Measurements from ENCODE around the gene ZNF576.
"Not testable (repeated sequence)": the region's sequence is repeated elsewhere in the genome, so short reads cannot be mapped to it uniquely, and the experiment has no call there.

Gene ZNF576

GRCh38 chr19:43584484-43584883, 11.9 kb upstream of the ZNF576 start:
- DNase-seq: no peak
- Mint-ChIP-seq H3K27me3 (peaks cover 6% of the 10 kb centered on the region), H3K27ac (no peak overlapping the region), H3K4me1 (peaks cover 20% of the 10 kb centered on the region), H3K4me3 (no peak overlapping the region), H3K9me3 (no peaks in the 10 kb centered on the region), H3K36me3 (peaks cover under 1% of the 10 kb centered on the region)
- CTCF ChIA-PET: interaction anchor here (1.1 to 6.4 kb wide), 4 partner anchors 11 to 225 kb away, joined by 3 to 40 read pairs (median 4); partner anchors contain the start of genes IRGQ and ZNF576

GRCh38 chr19:43586346-43586745, 10.0 kb upstream of the ZNF576 start:
- no peak for DNase-seq
- peaks cover 27% of the 10 kb centered on the region for H3K4me1 Mint-ChIP-seq
- H3K27ac Mint-ChIP-seq: no peak overlapping the region
- no peaks in the 10 kb centered on the region for H3K27me3 Mint-ChIP-seq
- peaks cover 10% of the 10 kb centered on the region for H3K36me3 Mint-ChIP-seq
- H3K9me3 Mint-ChIP-seq: no peaks in the 10 kb centered on the region
- no peak overlapping the region for H3K4me3 Mint-ChIP-seq
- CTCF ChIA-PET: interaction anchor here (1.3 kb wide), 1 partner anchor 32 kb away, joined by 3 read pairs; no protein-coding TSS in a partner anchor

GRCh38 chr19:43587029-43587428, 9.4 kb upstream of the ZNF576 start:
- not testable (repeated sequence) for H3K27ac Mint-ChIP-seq, H3K4me3 Mint-ChIP-seq, H3K36me3 Mint-ChIP-seq, DNase-seq, H3K27me3 Mint-ChIP-seq, H3K9me3 Mint-ChIP-seq
- H3K4me1 Mint-ChIP-seq: peaks cover 25% of the 10 kb centered on the region
- CTCF ChIA-PET: interaction anchor here (1.3 kb wide), 1 partner anchor 33 kb away, joined by 3 read pairs; no protein-coding TSS in a partner anchor

GRCh38 chr19:43589277-43589676, 7.1 kb upstream of the ZNF576 start:
- Mint-ChIP-seq H3K36me3 (peaks cover 19% of the 10 kb centered on the region), H3K27ac (no peak overlapping the region)

GRCh38 chr19:43589678-43590077, 6.7 kb upstream of the ZNF576 start:
- no peaks in the 10 kb centered on the region for H3K27me3 Mint-ChIP-seq
- peaks cover 28% of the 10 kb centered on the region for H3K4me1 Mint-ChIP-seq
- peaks cover 19% of the 10 kb centered on the region for H3K36me3 Mint-ChIP-seq
- no peak for DNase-seq
- no peaks in the 10 kb centered on the region for H3K9me3 Mint-ChIP-seq
- H3K4me3 Mint-ChIP-seq: no peak overlapping the region
- H3K27ac Mint-ChIP-seq: no peak overlapping the region
- CTCF ChIA-PET: interaction anchor here (1.3 to 2.7 kb wide), 2 partner anchors 34 to 54 kb away, joined by 3 to 10 read pairs; no protein-coding TSS in a partner anchor

More at GRCh38 chr19:43589277-43589676, 7.1 kb upstream of the ZNF576 start:
- peaks cover 30% of the 10 kb centered on the region for H3K4me1 Mint-ChIP-seq
- H3K27me3 Mint-ChIP-seq: no peaks in the 10 kb centered on the region
- no peaks in the 10 kb centered on the region for H3K9me3 Mint-ChIP-seq
- CTCF ChIA-PET: interaction anchor here (0.7 to 2.7 kb wide), 3 partner anchors 34 to 157 kb away, joined by 3 to 10 read pairs (median 4); no protein-coding TSS in a partner anchor
- no peak overlapping the region for H3K4me3 Mint-ChIP-seq
- DNase-seq: no peak

GRCh38 chr19:43591904-43592772, 4.3 kb upstream of the ZNF576 start:
- Mint-ChIP-seq H3K36me3 (peaks cover 26% of the 10 kb centered on the region), H3K4me1 (peaks cover 40% of the 10 kb centered on the region), H3K9me3 (no peaks in the 10 kb centered on the region), H3K4me3 (no peak overlapping the region), H3K27ac (no peak overlapping the region), H3K27me3 (peaks cover 5% of the 10 kb centered on the region)
- no peak for DNase-seq
- CTCF ChIA-PET: interaction anchor here (5.6 kb wide), 1 partner anchor 38 kb away, joined by 129 read pairs; no protein-coding TSS in a partner anchor

GRCh38 chr19:43592800-43593350, 3.5 kb upstream of the ZNF576 start:
- no peak for DNase-seq
- peaks cover 5% of the 10 kb centered on the region for H3K27me3 Mint-ChIP-seq
- no peak overlapping the region for H3K27ac Mint-ChIP-seq
- H3K4me1 Mint-ChIP-seq: peaks cover 47% of the 10 kb centered on the region
- CTCF ChIA-PET: interaction anchor here (2.4 to 5.6 kb wide), 3 partner anchors 32 to 73 kb away, joined by 9 to 129 read pairs (median 24); no protein-coding TSS in a partner anchor
- no peak overlapping the region for H3K4me3 Mint-ChIP-seq
- no peaks in the 10 kb centered on the region for H3K9me3 Mint-ChIP-seq
- peaks cover 29% of the 10 kb centered on the region for H3K36me3 Mint-ChIP-seq

GRCh38 chr19:43594081-43594697, 2.2 kb upstream of the ZNF576 start:
- CTCF ChIA-PET: interaction anchor here (0.6 to 5.6 kb wide), 34 partner anchors 9 to 191 kb away, joined by 3 to 129 read pairs (median 5); partner anchors contain the start of genes KCNN4, PINLYP, PLAUR and XRCC1
- no peak for DNase-seq
- Mint-ChIP-seq H3K4me1 (peaks cover 58% of the 10 kb centered on the region), H3K36me3 (peaks cover 33% of the 10 kb centered on the region), H3K27me3 (peaks cover 5% of the 10 kb centered on the region), H3K4me3 (peak overlapping the region; percentile 55), H3K9me3 (no peaks in the 10 kb centered on the region), H3K27ac (no peak overlapping the region)

- no peaks in the 10 kb centered on the region for H3K9me3 Mint-ChIP-seq
- CTCF ChIA-PET: interaction anchor here (0.6 to 5.6 kb wide), 36 partner anchors 9 to 190 kb away, joined by 3 to 129 read pairs (median 4); partner anchors contain the start of genes KCNN4, PINLYP, PLAUR and SMG9
- H3K4me3 Mint-ChIP-seq: peak overlapping the region; percentile 90
- peak; percentile 83 for DNase-seq
- peaks cover 32% of the 10 kb centered on the region for H3K36me3 Mint-ChIP-seq
- H3K27ac Mint-ChIP-seq: peak overlapping the region; percentile 98
- H3K27me3 Mint-ChIP-seq: peaks cover 5% of the 10 kb centered on the region
- H3K4me1 Mint-ChIP-seq: peaks cover 52% of the 10 kb centered on the region
These were observed 1.4 kb upstream of the ZNF576 start for GRCh38 chr19:43594710-43595604.

GRCh38 chr19:43595605-43595998, 793 bp upstream of the ZNF576 start:
- CTCF ChIA-PET: interaction anchor here (1.2 to 5.6 kb wide), 11 partner anchors 13 to 157 kb away, joined by 3 to 129 read pairs (median 14); partner anchors contain the start of genes PINLYP, XRCC1 and ZNF575
- H3K27me3 Mint-ChIP-seq: peaks cover 5% of the 10 kb centered on the region
- no peak for DNase-seq
- H3K4me1 Mint-ChIP-seq: peaks cover 47% of the 10 kb centered on the region
- peak overlapping the region; percentile 98 for H3K27ac Mint-ChIP-seq
- peak overlapping the region; percentile 90 for H3K4me3 Mint-ChIP-seq
- peaks cover 33% of the 10 kb centered on the region for H3K36me3 Mint-ChIP-seq
- H3K9me3 Mint-ChIP-seq: no peaks in the 10 kb centered on the region

GRCh38 chr19:43596842-43597461, 557 bp downstream of the ZNF576 start:
- peaks cover 5% of the 10 kb centered on the region for H3K27me3 Mint-ChIP-seq
- CTCF ChIA-PET: interaction anchor here (1.0 to 5.6 kb wide), 7 partner anchors 10 to 77 kb away, joined by 3 to 129 read pairs (median 20); partner anchors contain the start of genes PINLYP and XRCC1

GRCh38 chr19:43597876-43598275, 1.5 kb downstream of the ZNF576 start:
- Mint-ChIP-seq H3K4me1 (peaks cover 43% of the 10 kb centered on the region), H3K4me3 (peak overlapping the region; percentile 90), H3K27ac (peak overlapping the region; percentile 98), H3K27me3 (peaks cover 5% of the 10 kb centered on the region), H3K9me3 (no peaks in the 10 kb centered on the region), H3K36me3 (peaks cover 31% of the 10 kb centered on the region)
- CTCF ChIA-PET: interaction anchor here (1.0 to 5.6 kb wide), 3 partner anchors 9 to 78 kb away, joined by 3 to 129 read pairs (median 11); no protein-coding TSS in a partner anchor
- no peak for DNase-seq

More at GRCh38 chr19:43596842-43597461, 557 bp downstream of the ZNF576 start:
- H3K4me1 Mint-ChIP-seq: peaks cover 43% of the 10 kb centered on the region
- H3K36me3 Mint-ChIP-seq: peaks cover 31% of the 10 kb centered on the region
- H3K9me3 Mint-ChIP-seq: no peaks in the 10 kb centered on the region
- peak; percentile 31 for DNase-seq
- H3K27ac Mint-ChIP-seq: peak overlapping the region; percentile 98
- peak overlapping the region; percentile 90 for H3K4me3 Mint-ChIP-seq

Measured in activated naive CD4-positive, alpha-beta T cell treated with anti-CD3 and anti-CD28 coated beads, Interleukin-2, amount 10 ng/mL, durations not matched to agents 7 days and 5 days (primary cell).